ENCODE data around the gene STK10. TPM values are rescaled to one million over a fixed set of nuclear protein-coding genes. Genes with fewer than 3 reads are reported as not detected.
"Not testable (repeated sequence)": the region's sequence is repeated elsewhere in the genome, so short reads cannot be mapped to it uniquely, and the experiment has no call there.

The STK10 gene
- total RNA-seq, 1 donor from 2014 or later, result 9.1 TPM

GRCh38 chr5:172029876-172030275 is 158.1 kb downstream of the STK10 start:
- DNase-seq (ENCODE audit: low spot score) (no peak), ATAC-seq (no peak)

- DNase-seq (ENCODE audit: low spot score), result peak; percentile 50
- ATAC-seq, result peak; percentile 96
These were observed 159.9 kb downstream of the STK10 start for GRCh38 chr5:172028167-172028566.

- DNase-seq (ENCODE audit: low spot score), result not testable (repeated sequence)
- peak; percentile 19 for ATAC-seq
These were observed 167.8 kb downstream of the STK10 start for GRCh38 chr5:172020110-172020786.

- DNase-seq (ENCODE audit: low spot score) (peak; percentile 6), ATAC-seq (no peak)
These were observed 172.7 kb downstream of the STK10 start for GRCh38 chr5:172015346-172015745.

- ATAC-seq, result no peak
- DNase-seq (ENCODE audit: low spot score), result no peak
These were observed 177.7 kb downstream of the STK10 start for GRCh38 chr5:172010278-172010677.

GRCh38 chr5:172009536-172010270 is 178.3 kb downstream of the STK10 start:
- DNase-seq (ENCODE audit: low spot score) (no peak), ATAC-seq (no peak)

- DNase-seq (ENCODE audit: low spot score) (no peak), ATAC-seq (no peak)
These were observed 179.3 kb downstream of the STK10 start for GRCh38 chr5:172008689-172009141.

- DNase-seq (ENCODE audit: low spot score) (no peak), ATAC-seq (no peak)
These were observed 179.9 kb downstream of the STK10 start for GRCh38 chr5:172008111-172008455.

GRCh38 chr5:172007175-172008110 is 180.6 kb downstream of the STK10 start:
- no peak for ATAC-seq
- DNase-seq (ENCODE audit: low spot score), result no peak

GRCh38 chr5:172006321-172007174 is 181.5 kb downstream of the STK10 start, which contains the start of gene FBXW11:
Gene FBXW11, minus strand, starts transcription at chr5:172006638. Its CDS starts 136 bp downstream, at chr5:172006502.
- ATAC-seq, result peak; percentile 92
- peak; percentile 98 for DNase-seq (ENCODE audit: low spot score)

- peak; percentile 56 for DNase-seq (ENCODE audit: low spot score)
- peak; percentile 7 for ATAC-seq
These were observed 182.2 kb downstream of the STK10 start for GRCh38 chr5:172005708-172006320.

- DNase-seq (ENCODE audit: low spot score) (no peak), ATAC-seq (no peak)
These were observed 183.2 kb downstream of the STK10 start for GRCh38 chr5:172004824-172005237.

- ATAC-seq, result no peak
- no peak for DNase-seq (ENCODE audit: low spot score)
These were observed 184.3 kb downstream of the STK10 start for GRCh38 chr5:172003746-172004145.

GRCh38 chr5:172002840-172003512 is 185.0 kb downstream of the STK10 start:
- no peak for DNase-seq (ENCODE audit: low spot score)
- no peak for ATAC-seq

- no peak for ATAC-seq
- DNase-seq (ENCODE audit: low spot score), result no peak
These were observed 185.7 kb downstream of the STK10 start for GRCh38 chr5:172002310-172002709.

GRCh38 chr5:171999877-172000276 is 188.1 kb downstream of the STK10 start:
- DNase-seq (ENCODE audit: low spot score), result no peak

GRCh38 chr5:171999100-171999499 is 188.9 kb downstream of the STK10 start:
- ATAC-seq (no peak), DNase-seq (ENCODE audit: low spot score) (no peak)

More at GRCh38 chr5:171999877-172000276, 188.1 kb downstream of the STK10 start:
- ATAC-seq, result no peak

GRCh38 chr5:171997011-171997410 is 191.0 kb downstream of the STK10 start:
- no peak for DNase-seq (ENCODE audit: low spot score)
- ATAC-seq, result peak; percentile 76

- DNase-seq (ENCODE audit: low spot score), result no peak
- ATAC-seq, result no peak
These were observed 195.2 kb downstream of the STK10 start for GRCh38 chr5:171992813-171993212.
